Endothelial cell of umbilical vein (primary cell): ENCODE results near the gene CIB4. TPM values are rescaled to one million over a fixed set of nuclear protein-coding genes. Genes with fewer than 3 reads are reported as not detected.

Source experiments
- BruUV-seq: library from RNA; stranded (reverse); fragments of 400-500 nt; replicated peaks from 2 replicates; lab custom pipeline; 2021; lab: Mats Ljungman, UMichigan
- CTCF ChIA-PET: fragments of 300-600, 350-600 bp; sonication (Branson Sonifier 250); formaldehyde crosslinking; loops from one replicate; lab custom pipeline; 2021; ENCODE audit warnings: antibody characterized with exemption, inconsistent platforms; lab: Charles Lee
- POLR2A ChIA-PET: fragments of 300-600, 350-600 bp; sonication (Branson Sonifier 250); formaldehyde crosslinking; loops from one replicate; lab custom pipeline; 2021; ENCODE audit warnings: antibody characterized with exemption, inconsistent platforms; lab: Charles Lee
- DNase-seq: peaks from one replicate; pipeline ENCODE4 v3.0.0-alpha.2; 2011; ENCODE audit warnings: low read depth, low spot score
- FAIRE-seq: peaks from 2 replicates; lab custom pipeline; 2011; peaks lifted over from hg19 to GRCh38; lab: Jason Lieb, UNC
- H2AFZ ChIP-seq: 2 replicates; pipeline ENCODE4 v1.6.0; 2012; ENCODE audit warnings: low read depth, low read length, control low read depth, inconsistent platforms
- H3K27ac ChIP-seq: 2 replicates; pipeline ENCODE4 v1.5.1; 2011; ENCODE audit warnings: low read depth, mild to moderate bottlenecking, control low read depth, low read length, moderate library complexity; ENCODE audit not compliant: insufficient read depth
- H3K27me3 ChIP-seq, 2 experiments: 2 replicates each; pipeline versions ENCODE4 v1.6.0 to v1.6.1; 2011; ENCODE audit warnings: low read length in 2 of 2, mixed read lengths in 1 of 2; ENCODE audit not compliant: control insufficient read depth in 2 of 2, insufficient read depth in 2 of 2
- H3K36me3 ChIP-seq, 2 experiments: 2 replicates in 1 of 2; 3 replicates in 1 of 2; pipeline ENCODE4 v1.5.1; 2011; ENCODE audit warnings: low read length in 2 of 2, mild to moderate bottlenecking in 1 of 2, moderate library complexity in 1 of 2; ENCODE audit not compliant: control insufficient read depth in 2 of 2, insufficient read depth in 2 of 2; ENCODE audit errors: extremely low read depth in 1 of 2
- H3K4me1 ChIP-seq: 3 replicates; pipeline ENCODE4 v1.5.1; 2011; ENCODE audit warnings: mild to moderate bottlenecking, low read length; ENCODE audit not compliant: control insufficient read depth, insufficient read depth; ENCODE audit errors: extremely low read depth
- H3K4me2 ChIP-seq: 2 replicates; pipeline ENCODE4 v1.6.1; 2011; ENCODE audit warnings: low read length, control low read depth, mixed read lengths; ENCODE audit not compliant: insufficient read depth
- H3K4me3 ChIP-seq, 3 experiments: fragments of 200-600 bp in 1 of 3; sonication (generic), shearing (Covaris generic) in 1 of 3; replicated peaks in 1 of 3; 2 replicates each; pipeline ENCODE4 v1.5.1; 2011 to 2016; ENCODE audit warnings: control low read depth in 3 of 3, low read length in 3 of 3, mild to moderate bottlenecking in 2 of 3, inconsistent platforms in 1 of 3, low read depth in 1 of 3, moderate library complexity in 1 of 3; ENCODE audit not compliant: insufficient read depth in 1 of 3
- H3K79me2 ChIP-seq: 2 replicates; pipeline ENCODE4 v1.6.0; 2012; ENCODE audit warnings: low read length, inconsistent platforms; ENCODE audit not compliant: control insufficient read depth, insufficient read depth
- H3K9ac ChIP-seq: replicated peaks from 2 replicates; pipeline ENCODE3; 2011; ENCODE audit warnings: low read length, control low read depth; ENCODE audit not compliant: insufficient read depth; ENCODE audit errors: extremely low read depth
- H3K9me1 ChIP-seq: replicated peaks from 3 replicates; pipeline ENCODE4 v1.6.0; 2011; ENCODE audit warnings: mild to moderate bottlenecking, low read length; ENCODE audit not compliant: control insufficient read depth, insufficient read depth; ENCODE audit errors: extremely low read depth
- H3K9me3 ChIP-seq: replicated peaks from 2 replicates; pipeline ENCODE4 v1.5.1; 2012; ENCODE audit warnings: low read length, inconsistent platforms; ENCODE audit not compliant: control insufficient read depth, insufficient read depth
- H4K20me1 ChIP-seq: replicated peaks from 2 replicates; pipeline ENCODE3; 2011; ENCODE audit warnings: mild to moderate bottlenecking, low read length; ENCODE audit not compliant: control insufficient read depth, insufficient read depth; ENCODE audit errors: extremely low read depth
- EZH2 ChIP-seq: IDR thresholded peaks from 2 replicates; pipeline ENCODE4 v1.6.1; 2012; ENCODE audit warnings: borderline replicate concordance, low read depth, mild to moderate bottlenecking, moderate library complexity, low read length, inconsistent platforms; ENCODE audit not compliant: severe bottlenecking
- FOS ChIP-seq: IDR thresholded peaks from 2 replicates; pipeline ENCODE4 v1.6.1; 2011; ENCODE audit warnings: mild to moderate bottlenecking, low read length, moderate library complexity, borderline replicate concordance; ENCODE audit not compliant: insufficient read depth
- GATA2 ChIP-seq: IDR thresholded peaks from 2 replicates; pipeline ENCODE4 v1.7.0; 2011; ENCODE audit warnings: low read depth, mild to moderate bottlenecking, moderate library complexity, mixed read lengths, low read length; ENCODE audit not compliant: insufficient read length, insufficient read depth
- JUN ChIP-seq: IDR thresholded peaks from 2 replicates; pipeline ENCODE4 v1.6.1; 2011; ENCODE audit warnings: borderline replicate concordance, low read depth; ENCODE audit not compliant: insufficient read length, insufficient read depth
- MYC ChIP-seq: IDR thresholded peaks from one replicate; pipeline ENCODE4 v1.6.1; 2011; ENCODE audit warnings: mild to moderate bottlenecking, low read depth, low read length
- POLR2A ChIP-seq: IDR thresholded peaks from 2 replicates; pipeline ENCODE4 v1.6.1; 2012; ENCODE audit warnings: low read depth, mild to moderate bottlenecking, control low read depth, low read length
- POLR2AphosphoS5 ChIP-seq: IDR thresholded peaks from 2 replicates; pipeline ENCODE4 v1.6.1; 2012; ENCODE audit warnings: low read depth, mild to moderate bottlenecking, control low read depth, low read length, moderate library complexity; ENCODE audit not compliant: insufficient read depth
- dilution Hi-C: fragments of 300-500 bp; cut with MboI; formaldehyde crosslinking; loops from one replicate; pipeline ENCODE4 v1.15.0; 2019; ENCODE audit warnings: low sequenced_read_pairs; ENCODE audit not compliant: extremely low pct_ligation_motif_present
- intact Hi-C: fragments of 100-400 bp; cut with micrococcal nuclease; formaldehyde crosslinking; loops from one replicate; pipeline ENCODE4 v1.10.0; 2022
- polyA plus RNA-seq, 4 experiments: library from polyadenylated mRNA; depleted of rRNA in 3 of 4; stranded (reverse) in 3 of 4; unstranded in 1 of 4; fragments of >200 nt; gene quantifications; 2 replicates each; pipeline versions ENCODE4 v1.2.1 to v1.2.3, GENCODE V29; 2011 to 2012; ENCODE audit warnings: missing spikeins in 1 of 4
- total RNA-seq: library from RNA; stranded (reverse); gene quantifications from 2 replicates; pipeline ENCODE4 v1.2.3, GENCODE V29; 2021
- TF ChIP-seq, protein P1 (sequence below), 2 donors: IDR thresholded peaks; 1 replicate in 1 of 2; 2 replicates in 1 of 2; pipeline ENCODE4 v1.5.1; 2011; ENCODE audit warnings: low read length in 2 of 2, mild to moderate bottlenecking in 2 of 2, moderate library complexity in 2 of 2, control low read depth in 1 of 2, inconsistent platforms in 1 of 2, low read depth in 1 of 2; ENCODE audit not compliant: insufficient read depth in 1 of 2; ENCODE audit errors: extremely low read depth in 1 of 2
- TF ChIP-seq, protein P2 (sequence below): IDR thresholded peaks from 2 replicates; pipeline ENCODE4 v1.6.1; 2011; ENCODE audit not compliant: insufficient read depth, insufficient read length

Gene CIB4
- total and polyA plus RNA-seq, 2 donors (not counting 3 experiments of a cell fraction or from before 2014, with no cell fraction given) = not detected

DNA sequence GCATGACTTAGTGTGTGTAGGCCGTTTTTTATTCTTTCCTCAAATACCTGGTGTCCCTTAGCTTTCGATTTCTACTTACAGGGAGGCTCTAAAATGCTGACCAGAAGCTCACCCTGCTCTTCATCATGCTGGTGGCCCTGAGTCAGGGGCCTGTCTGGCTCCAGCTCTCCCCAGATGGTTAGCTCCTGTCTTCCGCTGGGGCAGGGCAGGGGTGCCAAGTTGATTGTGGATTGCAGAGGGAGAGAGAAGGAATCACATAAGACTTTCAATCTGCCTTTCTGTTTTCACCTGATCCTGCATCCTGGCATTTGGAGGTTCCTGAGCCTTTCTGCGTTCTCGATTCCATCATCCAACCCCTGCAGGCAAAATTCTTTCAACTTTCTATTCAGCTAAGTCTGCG, 4.2 kb downstream of the CIB4 start:
- dilution Hi-C loops (no loop called here), intact Hi-C loops (no loop called here)
- Histone ChIP-seq H3K9me3 (no peaks in the 10 kb centered on the region), H3K9me1 (no peaks in the 10 kb centered on the region), H4K20me1 (no peaks in the 10 kb centered on the region), H3K27me3 (peaks cover 8 to 9% of the 10 kb centered on the region in 2 experiments), H3K9ac (no peak overlapping the region), H2AFZ (no peak overlapping the region), H3K4me3 (no peak overlapping the region), H3K4me2 (no peak overlapping the region), H3K4me1 (no peaks in the 10 kb centered on the region), H3K36me3 (no peaks in the 10 kb centered on the region), H3K27ac (no peak overlapping the region), H3K79me2 (no peaks in the 10 kb centered on the region)
- CTCF ChIA-PET = interaction anchor here (0.7 to 1.1 kb wide), 3 partner anchors 9 to 19 kb away, joined by 3 read pairs; no protein-coding TSS in a partner anchor
- DNase-seq (no peak), FAIRE-seq (no peak)
- POLR2A ChIA-PET = no interaction called here
- no TSS peak for BruUV-seq
- TF ChIP-seq POLR2AphosphoS5 = no peak
- TF ChIP-seq, protein P1, sequence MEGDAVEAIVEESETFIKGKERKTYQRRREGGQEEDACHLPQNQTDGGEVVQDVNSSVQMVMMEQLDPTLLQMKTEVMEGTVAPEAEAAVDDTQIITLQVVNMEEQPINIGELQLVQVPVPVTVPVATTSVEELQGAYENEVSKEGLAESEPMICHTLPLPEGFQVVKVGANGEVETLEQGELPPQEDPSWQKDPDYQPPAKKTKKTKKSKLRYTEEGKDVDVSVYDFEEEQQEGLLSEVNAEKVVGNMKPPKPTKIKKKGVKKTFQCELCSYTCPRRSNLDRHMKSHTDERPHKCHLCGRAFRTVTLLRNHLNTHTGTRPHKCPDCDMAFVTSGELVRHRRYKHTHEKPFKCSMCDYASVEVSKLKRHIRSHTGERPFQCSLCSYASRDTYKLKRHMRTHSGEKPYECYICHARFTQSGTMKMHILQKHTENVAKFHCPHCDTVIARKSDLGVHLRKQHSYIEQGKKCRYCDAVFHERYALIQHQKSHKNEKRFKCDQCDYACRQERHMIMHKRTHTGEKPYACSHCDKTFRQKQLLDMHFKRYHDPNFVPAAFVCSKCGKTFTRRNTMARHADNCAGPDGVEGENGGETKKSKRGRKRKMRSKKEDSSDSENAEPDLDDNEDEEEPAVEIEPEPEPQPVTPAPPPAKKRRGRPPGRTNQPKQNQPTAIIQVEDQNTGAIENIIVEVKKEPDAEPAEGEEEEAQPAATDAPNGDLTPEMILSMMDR (IDR thresholded peaks at IDR 0.05; ENCODE audit: extremely low read depth in 1 of 2, insufficient read depth in 1 of 2, low read depth in 1 of 2, low read length in 2 of 2) = no peak
- TF ChIP-seq, protein P2, sequence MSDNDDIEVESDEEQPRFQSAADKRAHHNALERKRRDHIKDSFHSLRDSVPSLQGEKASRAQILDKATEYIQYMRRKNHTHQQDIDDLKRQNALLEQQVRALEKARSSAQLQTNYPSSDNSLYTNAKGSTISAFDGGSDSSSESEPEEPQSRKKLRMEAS = no peak
- TF ChIP-seq EZH2 = no peak
- TF ChIP-seq MYC = no peak
- TF ChIP-seq JUN = no peak
- no peak for TF ChIP-seq GATA2
- TF ChIP-seq POLR2A = no peak
- TF ChIP-seq FOS = no peak
